ENCODE measurements around the gene DPF1.

GRCh38 chr19:38247734-38248268 is 23.8 kb upstream of the DPF1 start:
- no peak for TF ChIP-seq FOXM1 (IDR thresholded peaks at IDR 0.05; ENCODE audit: borderline replicate concordance)
- no peak for TF ChIP-seq ARNT (IDR thresholded peaks at IDR 0.05)
- TF ChIP-seq FOXA1 (IDR thresholded peaks at IDR 0.05): no peak
- no peak for TF ChIP-seq SP1 (IDR thresholded peaks at IDR 0.05)

Data from HEK293T (cell line).